Esophagus muscularis mucosa (tissue), 4 donors: Measurements from ENCODE around the gene MARCO. TPM values are rescaled to one million over a fixed set of nuclear protein-coding genes. Genes with fewer than 3 reads are reported as not detected.

Experiments
- DNase-seq: peaks from one replicate; pipeline ENCODE4 v3.0.0-alpha.2; 2017; ENCODE audit errors: extremely low spot score
- H3K27ac ChIP-seq, 4 donors: fragments of 200-600 bp; sonication (generic); replicated peaks in 1 of 4; 1 replicate in 3 of 4; 2 replicates in 1 of 4; pipeline ENCODE4 v1.5.1; 2016 to 2019; ENCODE audit warnings: mild to moderate bottlenecking in 1 of 4
- H3K27me3 ChIP-seq, 4 donors: fragments of 200-600 bp; sonication (generic); one replicate each; pipeline versions ENCODE4 v1.5.1 to v1.6.0; 2016 to 2019
- H3K36me3 ChIP-seq, 4 donors: fragments of 200-600 bp; sonication (generic); one replicate each; pipeline ENCODE4 v1.5.1; 2016 to 2019
- H3K4me1 ChIP-seq, 4 donors: fragments of 200-600 bp; sonication (generic); one replicate each; pipeline ENCODE4 v1.5.1; 2016 to 2019
- H3K4me3 ChIP-seq, 4 donors: fragments of 200-600 bp; sonication (generic); 1 replicate in 2 of 4; 2 replicates in 2 of 4; pipeline ENCODE4 v1.5.1; 2016 to 2019; ENCODE audit warnings: mild to moderate bottlenecking in 4 of 4, moderate library complexity in 1 of 4
- H3K9me3 ChIP-seq, 4 donors: fragments of 200-600 bp; sonication (generic); 1 replicate in 3 of 4; 2 replicates in 1 of 4; pipeline ENCODE4 v1.5.1; 2016 to 2019
- EP300 ChIP-seq: sonication (generic); formaldehyde crosslinking; IDR thresholded peaks from one replicate; pipeline ENCODE4 v1.6.1; 2017; ENCODE audit warnings: antibody characterized with exemption
- POLR2A ChIP-seq: fragments of 450-650 bp; IDR thresholded peaks from one replicate; pipeline ENCODE4 v1.6.1; 2017; ENCODE audit warnings: antibody characterized with exemption, moderate library complexity, mild to moderate bottlenecking, low read depth
- POLR2AphosphoS5 ChIP-seq, 2 donors: sonication (generic); formaldehyde crosslinking; IDR thresholded peaks; one replicate each; pipeline ENCODE4 v1.6.1; 2017; ENCODE audit warnings: antibody characterized with exemption in 2 of 2
- WGBS: methylation state at CpG from one replicate; pipeline ENCODE4 v1.1.5; 2018; 5-methylcytosine and 5-hydroxymethylcytosine counted together
- intact Hi-C: fragments of 100-400 bp; cut with DNase I; formaldehyde crosslinking; loops from one replicate; pipeline ENCODE4 v1.15.1; 2023
- total RNA-seq, 4 donors: library from RNA; depleted of rRNA; stranded (reverse); fragments of >200 nt; gene quantifications; one replicate each; pipeline versions ENCODE4 v1.1.0 to v1.2.1, GENCODE V29; 2016
- TF ChIP-seq, protein P1 (sequence below), 3 experiments: fragments of 200-600 bp in 2 of 3; fragments of 450-650 bp in 1 of 3; sonication (generic) in 2 of 3; IDR thresholded peaks; one replicate each; pipeline ENCODE4 v1.5.1; 2017 to 2019; ENCODE audit warnings: antibody characterized with exemption in 3 of 3, mild to moderate bottlenecking in 2 of 3, moderate library complexity in 1 of 3

Gene MARCO
- total RNA-seq, 4 donors from 2014 or later, result 7.3 to 19.8 (median 12.9) TPM

GRCh38 chr2:118986738-118987137, 44.7 kb downstream of the MARCO start:
- Histone ChIP-seq H3K27ac (no peak overlapping the region), H3K4me1 (no peaks in the 10 kb centered on the region), H3K9me3 (no peaks in the 10 kb centered on the region), H3K36me3 (no peaks in the 10 kb centered on the region), H3K27me3 (peaks cover 0 to 28% (median 0%) of the 10 kb centered on the region in 4 donors), H3K4me3 (no peak overlapping the region)
- no peak for DNase-seq
- TF ChIP-seq, protein P1, sequence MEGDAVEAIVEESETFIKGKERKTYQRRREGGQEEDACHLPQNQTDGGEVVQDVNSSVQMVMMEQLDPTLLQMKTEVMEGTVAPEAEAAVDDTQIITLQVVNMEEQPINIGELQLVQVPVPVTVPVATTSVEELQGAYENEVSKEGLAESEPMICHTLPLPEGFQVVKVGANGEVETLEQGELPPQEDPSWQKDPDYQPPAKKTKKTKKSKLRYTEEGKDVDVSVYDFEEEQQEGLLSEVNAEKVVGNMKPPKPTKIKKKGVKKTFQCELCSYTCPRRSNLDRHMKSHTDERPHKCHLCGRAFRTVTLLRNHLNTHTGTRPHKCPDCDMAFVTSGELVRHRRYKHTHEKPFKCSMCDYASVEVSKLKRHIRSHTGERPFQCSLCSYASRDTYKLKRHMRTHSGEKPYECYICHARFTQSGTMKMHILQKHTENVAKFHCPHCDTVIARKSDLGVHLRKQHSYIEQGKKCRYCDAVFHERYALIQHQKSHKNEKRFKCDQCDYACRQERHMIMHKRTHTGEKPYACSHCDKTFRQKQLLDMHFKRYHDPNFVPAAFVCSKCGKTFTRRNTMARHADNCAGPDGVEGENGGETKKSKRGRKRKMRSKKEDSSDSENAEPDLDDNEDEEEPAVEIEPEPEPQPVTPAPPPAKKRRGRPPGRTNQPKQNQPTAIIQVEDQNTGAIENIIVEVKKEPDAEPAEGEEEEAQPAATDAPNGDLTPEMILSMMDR (IDR thresholded peaks at IDR 0.05), result no peak
- no peak for TF ChIP-seq POLR2AphosphoS5 (IDR thresholded peaks at IDR 0.05)
- TF ChIP-seq POLR2A, result no peak
- no peak for TF ChIP-seq EP300
- intact Hi-C loops, result no loop called here
- WGBS, result 31% methylated on average over 2 of the region's 2 CpGs

GRCh38 chr2:118987886-118988285, 45.9 kb downstream of the MARCO start:
- DNase-seq, result no peak
- 76% methylated on average over 2 of the region's 2 CpGs for WGBS

DNA sequence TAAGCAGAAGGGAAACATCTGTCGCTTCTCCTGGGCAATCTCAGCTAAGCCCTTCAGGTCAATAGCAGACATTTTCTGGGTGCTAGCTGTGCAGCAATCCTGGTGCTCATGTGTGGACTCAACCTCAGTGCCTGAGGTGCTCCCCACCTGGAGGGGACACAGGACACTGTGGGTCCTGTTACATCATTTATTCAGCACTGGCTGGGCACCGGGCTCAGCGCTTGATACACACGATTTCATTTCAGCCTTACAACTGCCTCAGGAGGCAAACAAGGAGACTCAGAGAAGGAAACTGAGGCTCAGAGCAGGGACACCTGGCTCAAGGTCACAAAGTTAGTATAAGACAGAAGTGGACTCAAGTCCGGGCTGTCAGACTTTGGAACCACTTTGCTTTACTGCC, 46.7 kb downstream of the MARCO start:
- Histone ChIP-seq H3K27me3 (peaks cover 0 to 21% (median 0%) of the 10 kb centered on the region in 4 donors), H3K36me3 (no peaks in the 10 kb centered on the region), H3K27ac (no peak overlapping the region), H3K4me3 (no peak overlapping the region), H3K4me1 (no peaks in the 10 kb centered on the region), H3K9me3 (no peaks in the 10 kb centered on the region)
- DNase-seq, result no peak
- 95% methylated on average over 5 of the region's 5 CpGs for WGBS
- TF ChIP-seq, protein P1 (IDR thresholded peaks at IDR 0.05), result no peak
- TF ChIP-seq POLR2A (no peak), EP300 (no peak), POLR2AphosphoS5 (IDR thresholded peaks at IDR 0.05) (no peak)
- intact Hi-C loops, result no loop called here

More at GRCh38 chr2:118987886-118988285, 45.9 kb downstream of the MARCO start:
- no peaks in the 10 kb centered on the region for H3K4me1 ChIP-seq
- TF ChIP-seq POLR2A, result no peak
- TF ChIP-seq, protein P1 (IDR thresholded peaks at IDR 0.05), result no peak
- TF ChIP-seq EP300, result no peak
- TF ChIP-seq POLR2AphosphoS5 (IDR thresholded peaks at IDR 0.05), result no peak
- H3K27ac ChIP-seq, result no peak overlapping the region
- no peak overlapping the region for H3K4me3 ChIP-seq
- no peaks in the 10 kb centered on the region for H3K36me3 ChIP-seq
- H3K27me3 ChIP-seq, result peaks cover 0 to 28% (median 0%) of the 10 kb centered on the region in 4 donors
- no peaks in the 10 kb centered on the region for H3K9me3 ChIP-seq
- intact Hi-C loops, result no loop called here

DNA sequence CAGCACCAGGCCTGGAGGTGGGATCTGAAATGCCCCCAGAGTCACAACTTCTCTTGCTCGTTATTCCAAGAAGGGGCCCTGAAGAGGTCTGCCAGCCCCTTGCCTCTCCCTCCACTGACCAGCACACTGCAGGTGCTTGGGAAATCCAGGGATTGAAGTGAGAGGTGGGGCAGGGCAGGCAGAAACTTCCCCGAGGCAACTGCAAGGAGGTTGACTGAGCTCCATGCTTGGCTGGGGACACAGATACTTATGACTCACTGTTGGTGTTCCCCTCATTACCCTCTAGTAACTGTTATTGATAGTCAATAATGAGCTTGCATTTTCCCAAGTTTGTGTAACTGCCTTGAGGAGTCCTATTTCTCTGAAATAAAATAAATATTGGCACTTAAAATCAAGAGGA, 47.5 kb downstream of the MARCO start:
- intact Hi-C loops, result no loop called here
- H3K27ac ChIP-seq, result no peak overlapping the region

More for the DNA sequence above, 47.5 kb downstream of the MARCO start:
- no peak overlapping the region for H3K4me3 ChIP-seq
- no peaks in the 10 kb centered on the region for H3K36me3 ChIP-seq
- no peaks in the 10 kb centered on the region for H3K4me1 ChIP-seq
- H3K9me3 ChIP-seq, result no peaks in the 10 kb centered on the region
- 50% methylated on average over 1 of the region's 2 CpGs for WGBS
- TF ChIP-seq, protein P1 (IDR thresholded peaks at IDR 0.05), result no peak
- TF ChIP-seq EP300 (no peak), POLR2A (no peak)
- peaks cover 0 to 25% (median 0%) of the 10 kb centered on the region in 4 donors for H3K27me3 ChIP-seq
- DNase-seq, result no peak
